H1 (cell line): ENCODE measurements around the gene FUBP3.

Experiments
- BRCA1 ChIP-seq: IDR thresholded peaks from 2 replicates; pipeline ENCODE4 v1.6.1; 2012; ENCODE audit warnings: low read depth, low read length, improper control_type of control experiment
- CEBPB ChIP-seq: IDR thresholded peaks from 2 replicates; pipeline ENCODE4 v1.6.1; 2012; ENCODE audit warnings: low read depth, low read length
- CTCF ChIP-seq, 3 experiments: IDR thresholded peaks; 1 replicate in 2 of 3; 2 replicates in 1 of 3; pipeline versions ENCODE4 v1.5.1 to v1.6.1; 2011; ENCODE audit warnings: low read length in 3 of 3, mild to moderate bottlenecking in 3 of 3, inconsistent platforms in 2 of 3, low read depth in 1 of 3, moderate library complexity in 1 of 3; ENCODE audit not compliant: insufficient read depth in 1 of 3; ENCODE audit errors: control extremely low read depth in 1 of 3
- EP300 ChIP-seq, 2 experiments: IDR thresholded peaks; 1 replicate in 1 of 2; 2 replicates in 1 of 2; pipeline ENCODE4 v1.6.1; 2011 to 2012; ENCODE audit warnings: low read depth in 2 of 2, low read length in 2 of 2, mild to moderate bottlenecking in 2 of 2, borderline replicate concordance in 1 of 2, inconsistent platforms in 1 of 2, moderate library complexity in 1 of 2
- EZH2 ChIP-seq: fragments of 200-600 bp; sonication (generic); IDR thresholded peaks from 2 replicates; pipeline ENCODE4 v1.7.1; 2012; ENCODE audit warnings: low read depth, mild to moderate bottlenecking, moderate library complexity, low read length, inconsistent platforms; ENCODE audit not compliant: severe bottlenecking
- GABPA ChIP-seq: IDR thresholded peaks from 2 replicates; pipeline ENCODE4 v1.6.1; 2011; ENCODE audit warnings: mild to moderate bottlenecking, low read length, moderate library complexity, borderline replicate concordance; ENCODE audit not compliant: insufficient read depth
- MAX ChIP-seq: IDR thresholded peaks from 2 replicates; pipeline ENCODE4 v1.6.1; 2012; ENCODE audit warnings: inconsistent platforms
- RAD21 ChIP-seq, 2 experiments: IDR thresholded peaks in 1 of 2; conservative IDR thresholded peaks in 1 of 2; 2 replicates each; pipeline ENCODE4 v1.6.1; 2011; ENCODE audit warnings: low read depth in 2 of 2, low read length in 2 of 2, improper control_type of control experiment in 1 of 2, inconsistent platforms in 1 of 2, mild to moderate bottlenecking in 1 of 2, moderate library complexity in 1 of 2
- RBBP5 ChIP-seq: IDR thresholded peaks from 2 replicates; pipeline ENCODE4 v1.7.1; 2012; ENCODE audit warnings: low read depth, mild to moderate bottlenecking, inconsistent platforms, low read length, moderate library complexity, borderline replicate concordance
- RXRA ChIP-seq: IDR thresholded peaks from 2 replicates; pipeline ENCODE4 v1.6.1; 2011; ENCODE audit warnings: low read depth, mild to moderate bottlenecking, low read length, moderate library complexity; ENCODE audit not compliant: insufficient read depth
- SRF ChIP-seq: IDR thresholded peaks from 2 replicates; pipeline ENCODE4 v1.6.1; 2011; ENCODE audit warnings: mild to moderate bottlenecking, low read depth, low read length, moderate library complexity
- SUZ12 ChIP-seq: fragments of 200-600 bp; sonication (generic); IDR thresholded peaks from 2 replicates; pipeline ENCODE4 v1.6.1; 2012; ENCODE audit warnings: mild to moderate bottlenecking, inconsistent platforms, low read length, moderate library complexity, mixed read lengths
- TAF1 ChIP-seq: IDR thresholded peaks from 2 replicates; pipeline ENCODE4 v1.6.1; 2011; ENCODE audit warnings: mild to moderate bottlenecking, low read depth, low read length
- ZNF274 ChIP-seq: IDR thresholded peaks from 2 replicates; pipeline ENCODE4 v1.7.0; 2012; ENCODE audit warnings: low read length, borderline replicate concordance; ENCODE audit errors: extremely low read depth

- TF ChIP-seq RBBP5 (no peak), EZH2 (no peak), TAF1 (no peak), CTCF (IDR thresholded peaks at IDR 0.05; ENCODE audit: control extremely low read depth in 1 of 3, insufficient read depth in 1 of 3, low read depth in 1 of 3, low read length in 3 of 3) (no peak), GABPA (no peak), SUZ12 (no peak), RXRA (no peak), RAD21 (IDR thresholded peaks at IDR 0.05 in 1 of 2, conservative IDR thresholded peaks at IDR 0.05 in 1 of 2; ENCODE audit: low read depth in 2 of 2, low read length in 2 of 2) (no peak), BRCA1 (no peak), CEBPB (no peak), EP300 (IDR thresholded peaks at IDR 0.05; ENCODE audit: borderline replicate concordance in 1 of 2, low read depth in 2 of 2, low read length in 2 of 2) (no peak), ZNF274 (no peak), MAX (no peak), SRF (no peak)
Observed at GRCh38 chr9:130651221-130651620, 71.8 kb downstream of the FUBP3 start.
